ENCODE measurements around the gene CCDC63.

The CCDC63 gene

DNA sequence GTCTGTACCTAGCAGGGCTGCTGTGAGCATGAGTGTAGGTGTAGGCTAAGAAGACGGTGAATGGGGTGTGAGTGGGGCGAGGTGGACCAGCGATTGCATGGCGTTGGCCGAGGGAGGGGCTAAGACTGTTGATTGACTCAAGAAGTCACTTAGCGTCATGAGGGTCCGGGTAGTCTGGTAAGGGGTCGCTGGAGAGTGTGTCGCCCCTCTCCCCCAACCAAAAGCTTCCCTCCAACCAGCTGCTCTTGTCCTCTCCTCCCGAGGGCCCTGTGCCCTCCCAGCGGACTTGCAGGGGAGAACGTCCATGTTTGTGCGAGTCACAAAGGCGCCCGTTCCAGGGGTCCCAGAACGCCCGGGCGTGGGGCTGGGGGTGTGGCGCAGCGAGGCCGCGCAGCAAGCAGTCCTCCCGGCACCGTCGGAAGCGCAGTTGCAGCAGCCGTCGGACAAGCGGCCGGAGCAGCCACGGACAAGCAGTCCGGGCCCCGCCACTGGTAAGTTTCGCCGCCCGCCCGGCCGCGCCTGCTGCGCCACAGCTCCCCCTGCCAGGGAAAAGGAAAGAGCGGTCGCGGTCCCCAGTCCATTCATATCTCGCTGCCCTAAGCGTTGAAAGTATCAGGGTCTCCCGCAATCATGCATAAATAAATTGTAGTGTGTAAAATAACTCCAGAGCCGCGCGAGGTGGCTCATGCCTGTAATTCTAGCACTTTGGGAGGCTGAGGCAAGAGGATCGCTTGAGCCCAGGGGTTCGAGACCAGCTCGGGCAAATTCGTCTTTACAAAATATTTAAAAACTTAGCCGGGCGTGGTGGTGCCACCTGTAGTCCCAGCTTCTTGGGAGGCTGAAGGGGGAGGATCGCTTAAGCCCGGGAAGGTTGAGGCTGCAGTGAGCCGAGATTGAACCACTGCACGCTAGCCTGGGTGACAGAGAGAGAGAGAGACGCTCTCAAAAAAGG, at the start of gene CCDC63:
Gene CCDC63 (plus strand): TSS at position 373 of the 952 bp plus-strand sequence. CDS start 5,968 bp downstream, outside the sequence.
- peak; percentile 47 for DNase-seq (ENCODE audit: low read depth)

DNA sequence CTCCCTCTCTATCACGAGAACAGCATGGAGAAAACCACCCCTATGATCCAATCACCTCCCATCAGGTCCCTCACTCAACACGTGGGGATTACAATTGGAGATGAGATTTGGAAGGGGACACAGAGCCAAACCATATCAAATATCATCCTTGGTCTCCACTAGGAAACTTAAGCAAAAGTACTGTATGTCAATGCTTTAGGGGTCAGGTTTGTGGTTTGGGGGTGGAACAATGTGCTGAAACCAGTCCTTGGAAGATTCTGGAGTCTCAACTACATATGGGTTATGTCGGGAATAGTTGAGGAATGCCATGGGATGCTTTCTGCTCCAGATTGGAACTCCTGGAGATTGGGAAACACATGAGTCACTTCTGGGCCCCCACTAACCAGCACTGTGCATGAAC, 48.3 kb upstream of the CCDC63 start:
- no peak for DNase-seq (ENCODE audit: low read depth)

DNA sequence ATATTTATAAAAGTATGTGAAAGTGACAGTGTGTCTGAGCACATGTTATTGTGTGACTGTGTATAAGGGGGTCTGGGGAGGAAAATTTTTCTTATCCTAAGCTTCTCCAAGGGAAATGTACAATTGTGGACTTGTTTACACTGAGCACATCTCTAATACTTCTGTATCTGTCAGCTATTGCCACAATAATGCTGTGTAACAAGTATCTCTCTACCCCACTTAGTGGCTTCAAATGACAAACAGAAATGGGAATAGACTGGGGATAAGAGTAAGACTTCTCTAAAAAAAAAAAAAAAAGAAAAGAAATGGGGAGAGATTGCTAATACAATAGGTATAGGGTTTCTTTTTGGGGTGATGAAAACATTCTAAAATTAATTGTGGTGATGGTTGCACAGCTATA, 44.3 kb upstream of the CCDC63 start:
- DNase-seq (ENCODE audit: low read depth), result no peak

DNA sequence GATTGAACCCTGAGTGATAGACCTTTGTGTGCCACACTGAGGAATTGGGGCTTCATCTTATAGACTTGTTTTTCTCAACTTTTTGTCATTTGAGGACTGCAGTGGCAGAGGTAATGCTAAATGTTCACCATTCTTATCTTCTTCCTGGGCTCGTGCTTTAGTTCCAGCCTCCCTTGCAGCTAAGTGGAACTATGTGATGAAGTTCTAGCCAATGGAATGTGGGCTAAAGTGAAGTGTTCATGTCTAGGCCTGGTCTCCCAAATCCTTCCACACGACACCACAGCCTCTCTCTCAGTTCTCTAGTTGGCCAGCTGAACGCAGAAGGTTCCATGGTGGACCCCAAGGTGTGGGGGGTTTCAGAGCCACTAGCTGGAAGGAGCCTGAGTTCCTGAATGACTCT, 42.4 kb upstream of the CCDC63 start:
- DNase-seq (ENCODE audit: low read depth), result no peak

DNA sequence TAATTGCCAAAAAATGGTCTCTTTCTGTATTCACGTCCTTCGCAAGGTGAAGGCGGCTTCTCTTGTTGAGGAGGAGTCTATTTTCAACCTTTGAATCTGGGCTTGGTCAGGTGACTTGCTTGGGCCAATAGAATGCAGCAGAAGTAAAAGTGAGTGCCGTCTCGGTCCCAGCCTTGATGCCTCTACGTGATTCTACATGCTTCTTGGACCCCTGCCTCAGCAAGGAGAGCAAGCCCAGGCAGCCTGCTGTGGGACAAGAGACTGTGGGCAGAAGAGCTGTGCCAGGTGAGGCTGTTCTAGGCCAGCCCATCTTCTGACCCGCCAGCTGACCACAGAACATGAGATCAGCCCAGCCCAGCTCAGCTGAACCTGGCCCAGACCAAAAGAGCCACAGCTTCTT, 39.1 kb upstream of the CCDC63 start:
- DNase-seq (ENCODE audit: low read depth), result no peak

DNA sequence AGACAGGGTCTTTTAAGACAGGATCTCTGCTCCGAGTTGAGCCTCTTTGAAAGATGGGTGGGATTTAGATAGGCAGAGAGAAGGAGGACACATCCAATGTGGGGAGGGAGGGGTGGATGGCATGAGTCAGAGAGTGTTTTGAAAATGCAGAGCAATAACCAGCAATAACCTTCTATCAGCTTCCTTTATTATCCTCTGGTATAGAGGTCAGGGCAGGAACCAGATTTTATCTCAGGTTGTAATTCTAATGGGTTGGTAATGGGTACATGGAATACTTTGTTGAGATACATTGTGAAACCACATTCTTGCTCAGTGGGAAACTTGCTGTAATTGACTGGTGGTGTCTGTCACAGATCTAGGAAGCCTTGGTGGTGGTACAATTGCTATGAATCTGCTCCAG, 37.6 kb upstream of the CCDC63 start:
- no peak for DNase-seq (ENCODE audit: low read depth)

DNA sequence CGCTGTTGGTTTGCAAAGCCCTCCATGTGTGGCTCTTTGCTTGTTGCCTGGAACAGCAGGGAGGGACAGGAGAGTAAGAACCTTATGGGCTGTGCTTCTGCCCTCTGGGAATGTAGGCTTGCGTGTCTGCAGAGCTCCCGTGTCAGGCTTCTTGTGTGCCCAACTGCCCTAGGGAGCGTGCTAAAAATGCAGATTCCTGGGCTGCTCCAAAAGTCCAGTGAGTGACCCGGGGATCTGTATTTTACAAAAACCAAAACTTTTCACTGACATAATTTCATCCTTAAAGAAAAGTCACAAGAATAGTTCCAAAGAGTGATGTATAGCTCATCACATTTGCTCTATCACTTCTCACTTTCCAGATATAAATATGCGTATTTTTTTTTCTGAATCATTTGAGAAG, 34.8 kb upstream of the CCDC63 start:
- DNase-seq (ENCODE audit: low read depth), result no peak

DNA sequence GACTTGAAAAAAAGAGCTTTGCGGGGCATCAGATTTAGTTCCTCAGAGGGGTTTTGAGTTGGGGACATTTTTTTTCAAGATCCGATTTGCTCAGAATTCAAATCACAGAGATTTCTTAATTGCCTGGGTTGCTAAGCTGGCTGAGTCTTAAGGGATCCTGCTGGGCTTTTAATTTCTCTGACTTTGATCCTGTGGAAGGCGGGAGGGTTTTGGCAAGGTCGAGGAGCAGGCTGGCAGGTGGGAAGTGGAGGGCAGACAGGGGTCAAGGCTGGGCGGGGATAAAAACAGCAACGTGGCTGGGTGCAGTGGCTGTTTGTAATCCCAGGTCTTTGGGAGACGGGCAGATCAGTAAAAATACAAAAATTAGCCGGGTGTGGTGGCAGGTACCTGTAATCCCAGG, 33.5 kb upstream of the CCDC63 start:
- DNase-seq (ENCODE audit: low read depth), result no peak

DNA sequence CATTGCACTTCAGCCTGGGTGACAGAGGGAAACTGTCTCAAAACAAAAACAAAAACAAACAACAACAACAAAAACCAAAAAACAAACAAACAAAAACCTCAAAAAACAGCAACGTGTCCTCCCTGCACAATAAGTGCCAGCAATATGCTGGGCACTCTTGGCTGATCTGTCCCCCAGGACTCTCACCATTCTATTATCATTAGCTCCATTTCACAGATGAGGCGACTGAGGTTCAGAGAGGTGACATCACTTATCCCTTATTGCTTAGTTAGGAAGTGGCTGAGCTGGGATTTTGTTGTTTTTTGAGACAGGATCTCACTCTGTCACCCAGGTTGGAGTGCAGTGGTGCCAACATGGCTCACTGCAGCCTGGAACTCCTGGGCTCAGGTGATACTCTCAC, 33.0 kb upstream of the CCDC63 start:
- DNase-seq (ENCODE audit: low read depth), result no peak

DNA sequence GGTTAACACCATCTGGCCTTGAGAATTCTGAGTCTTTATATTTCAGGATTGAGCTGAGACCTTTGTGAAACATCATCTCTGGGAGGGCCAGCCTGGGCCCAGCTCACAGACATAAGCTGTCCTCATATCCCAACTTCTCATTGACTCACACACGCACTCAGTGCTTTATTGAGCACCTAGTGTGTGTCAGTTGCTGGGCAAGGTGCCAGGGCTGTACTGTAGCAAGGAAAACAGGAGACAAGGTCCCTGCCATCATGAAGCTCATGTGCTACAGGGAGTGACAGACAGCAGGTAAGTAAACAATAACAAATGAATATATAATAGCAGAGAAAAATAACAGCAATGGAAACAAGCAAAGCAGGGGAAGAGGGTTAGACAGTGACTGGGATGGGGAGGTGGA, 30.5 kb upstream of the CCDC63 start:
- no peak for DNase-seq (ENCODE audit: low read depth)

DNA sequence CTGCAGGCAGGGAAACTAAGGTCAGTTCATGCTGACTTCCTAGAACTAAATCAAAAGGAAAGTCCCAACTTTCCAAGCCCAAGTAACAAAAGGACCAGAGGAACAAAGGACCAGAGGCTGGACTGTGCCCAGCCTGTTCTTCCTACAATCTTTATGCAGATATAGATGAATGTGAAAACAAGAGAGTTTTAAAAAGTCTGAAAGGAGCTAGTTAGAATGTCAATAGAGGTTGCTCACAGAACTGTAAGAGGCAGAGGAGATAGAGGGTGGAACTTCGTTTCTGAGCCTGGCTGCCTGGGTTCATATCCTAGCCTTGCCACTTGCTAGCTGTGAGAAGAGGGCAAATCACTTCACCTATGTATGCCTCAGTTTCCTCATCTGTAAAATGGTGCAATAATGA, 30.0 kb upstream of the CCDC63 start:
- no peak for DNase-seq (ENCODE audit: low read depth)

DNA sequence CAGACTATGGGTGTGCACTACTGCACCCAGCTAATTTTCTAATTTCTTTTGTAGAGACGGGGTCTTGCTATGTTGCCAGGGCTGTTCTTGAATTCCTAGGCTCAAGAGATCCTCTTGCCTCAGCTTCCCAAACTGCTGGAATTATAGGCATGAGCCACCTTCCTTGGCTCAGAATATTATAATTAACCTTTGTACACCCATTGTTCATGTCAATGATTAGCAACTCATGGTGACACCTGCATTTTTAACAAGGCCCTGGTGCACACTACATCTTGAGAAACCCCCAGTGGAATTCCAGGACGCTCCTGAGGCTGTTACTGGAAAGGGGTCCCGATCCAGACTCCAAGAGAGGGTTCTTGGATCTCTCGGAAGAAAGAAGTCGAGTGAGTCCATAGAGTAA, 28.3 kb upstream of the CCDC63 start:
- DNase-seq (ENCODE audit: low read depth), result no peak

DNA sequence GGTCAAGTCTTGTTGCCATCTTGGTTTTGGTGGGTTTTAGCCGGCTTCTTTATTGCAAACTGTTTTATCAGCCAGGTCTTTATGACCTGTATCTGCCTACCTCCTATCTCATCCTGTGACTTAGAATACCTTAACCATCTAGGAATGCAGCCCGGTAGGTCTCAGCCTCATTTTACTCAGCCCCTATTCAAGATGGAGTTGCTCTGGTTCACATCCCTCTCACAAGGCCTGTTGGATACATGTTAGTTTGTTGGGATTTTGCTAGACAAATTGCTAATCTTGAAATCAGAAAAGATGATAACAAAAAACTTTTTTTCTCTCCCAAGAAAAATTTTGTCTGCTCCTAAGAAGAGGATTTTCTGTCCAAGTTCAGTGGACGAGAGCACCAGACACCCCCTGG, 27.6 kb upstream of the CCDC63 start:
- DNase-seq (ENCODE audit: low read depth), result no peak

DNA sequence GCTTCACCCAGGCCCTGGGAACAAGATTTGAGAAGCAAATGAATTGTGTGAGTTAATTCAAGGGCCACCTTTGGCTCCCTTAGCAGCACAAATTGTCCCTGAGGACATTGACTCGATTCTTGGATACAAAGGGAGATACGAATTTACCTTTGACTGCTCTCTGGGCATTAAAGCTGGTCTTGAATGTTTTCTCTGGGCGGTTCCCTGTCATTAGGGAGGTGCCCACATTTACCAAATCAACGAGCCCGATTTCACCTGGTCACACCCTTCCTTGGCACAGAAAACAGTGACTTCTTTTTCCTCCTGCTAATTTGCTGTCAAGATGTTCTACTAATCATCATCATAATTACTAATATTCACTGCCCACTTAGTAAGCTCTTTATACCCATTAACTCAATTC, 27.1 kb upstream of the CCDC63 start:
- DNase-seq (ENCODE audit: low read depth), result no peak

DNA sequence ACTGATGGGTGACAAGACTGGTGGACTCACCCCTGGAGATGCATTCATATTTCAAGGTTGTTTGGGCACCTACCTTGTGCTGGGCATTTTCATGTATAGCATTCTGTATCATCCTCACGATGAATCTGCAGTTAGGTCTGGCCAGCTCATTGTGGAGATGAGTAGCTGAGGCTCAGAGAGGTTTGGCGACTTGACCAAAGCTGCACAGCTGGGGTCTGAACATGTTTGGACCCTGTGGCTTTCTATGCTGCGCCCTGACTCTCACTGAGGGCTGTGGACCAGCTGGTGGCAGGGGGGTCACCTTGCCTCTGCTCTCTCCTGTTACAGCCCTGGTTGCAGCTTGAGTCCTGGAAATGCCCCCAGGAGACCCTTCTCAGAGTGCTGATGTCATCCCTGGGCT, 24.9 kb upstream of the CCDC63 start:
- no peak for DNase-seq (ENCODE audit: low read depth)

DNA sequence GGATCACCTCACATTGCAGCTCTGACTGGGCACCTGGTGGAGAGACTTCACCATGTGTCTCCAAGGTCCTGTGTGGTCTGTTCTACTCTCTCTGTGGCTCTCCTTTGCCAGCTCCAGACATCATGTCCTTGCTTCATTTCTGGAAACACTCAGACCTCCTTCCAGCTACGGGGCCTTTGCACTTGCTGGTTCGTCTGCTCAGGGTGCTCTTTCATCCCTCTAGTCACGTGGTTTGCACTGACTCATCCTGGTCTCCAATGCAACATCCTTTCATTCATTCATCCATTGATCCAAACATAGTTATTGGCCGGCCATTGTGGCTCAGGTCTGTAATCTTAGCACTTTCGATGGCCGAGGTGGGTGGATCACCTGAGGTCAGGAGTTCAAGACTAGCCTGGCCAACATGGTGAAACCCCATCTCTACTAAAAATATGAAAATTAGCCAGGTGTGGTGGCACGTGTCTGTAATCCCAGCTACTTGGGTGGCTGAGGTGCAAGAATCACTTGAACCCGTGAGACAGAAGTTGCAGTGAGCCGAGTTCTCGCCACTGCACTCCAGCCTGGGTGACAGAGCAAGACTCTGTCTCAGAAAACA, 23.9 kb upstream of the CCDC63 start:
- DNase-seq (ENCODE audit: low read depth), result no peak

DNA sequence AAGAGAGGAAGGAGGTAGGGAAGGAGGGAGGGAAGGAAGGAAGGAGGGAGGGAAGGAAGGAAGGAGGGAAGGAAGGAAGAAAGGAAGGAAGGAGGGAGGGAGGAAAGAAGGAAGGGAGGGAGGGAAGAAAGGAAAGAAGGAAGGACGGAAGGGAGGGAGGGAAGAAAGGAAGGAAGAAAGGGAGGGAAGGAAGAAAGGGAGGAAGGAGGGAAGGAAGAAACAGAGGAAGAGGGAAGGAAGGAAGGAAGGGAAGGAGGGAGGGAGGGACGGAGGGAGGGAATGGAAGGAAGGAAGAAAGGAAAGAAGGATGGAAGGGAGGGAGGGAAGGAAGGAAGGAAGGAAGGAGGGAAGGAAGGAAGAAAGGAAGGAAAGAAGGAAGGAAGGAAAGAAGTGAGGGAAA, 22.4 kb upstream of the CCDC63 start:
- DNase-seq (ENCODE audit: low read depth), result no peak

DNA sequence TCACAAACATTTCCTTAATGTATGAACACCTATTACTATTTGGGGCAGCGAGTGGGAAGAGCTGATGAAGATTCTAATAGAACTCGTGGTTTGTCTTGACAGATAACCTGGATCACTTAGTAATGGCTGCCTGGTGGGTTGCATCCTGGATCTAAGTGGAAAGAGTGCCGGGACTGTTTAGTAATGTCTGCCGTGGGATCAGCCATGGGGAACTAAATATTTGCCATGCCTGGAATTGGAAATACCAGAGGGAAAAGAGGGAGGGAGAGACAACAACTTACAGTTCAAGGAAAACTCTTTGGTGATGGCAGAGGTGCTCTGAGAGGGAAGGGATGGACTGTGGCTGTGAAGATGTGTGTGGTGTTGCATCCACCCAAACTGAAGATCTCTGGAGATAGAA, 21.3 kb upstream of the CCDC63 start:
- no peak for DNase-seq (ENCODE audit: low read depth)

DNA sequence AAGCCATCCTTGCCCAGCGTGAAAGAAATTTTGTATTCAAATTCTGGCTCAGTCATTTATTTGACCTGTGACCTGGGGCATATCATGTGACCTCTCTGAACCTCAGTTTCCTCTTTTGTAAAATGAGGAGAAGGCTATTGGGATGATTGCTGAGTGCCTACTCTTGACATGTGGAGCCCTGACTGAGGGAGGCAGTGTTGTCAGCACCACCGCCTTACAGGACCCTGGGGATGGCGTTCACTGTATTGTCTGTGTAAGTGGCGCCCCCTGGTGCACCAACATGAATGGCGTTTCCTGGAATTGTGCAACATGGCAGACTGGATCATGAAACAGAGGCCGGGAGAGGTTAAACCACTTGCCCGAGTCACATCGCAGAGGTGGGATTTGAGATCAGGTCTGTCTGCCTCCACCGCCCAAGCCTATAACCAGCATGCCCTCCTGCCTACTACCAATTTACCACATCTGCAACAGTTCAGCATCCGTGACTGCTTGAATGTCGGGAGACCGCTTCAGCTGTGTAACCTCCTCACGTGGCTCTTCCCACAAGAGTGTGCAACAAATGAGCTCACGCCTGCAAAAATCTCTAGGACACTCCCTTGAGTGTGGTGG, 20.1 kb upstream of the CCDC63 start:
- peak; percentile 80 for DNase-seq (ENCODE audit: low read depth)

DNA sequence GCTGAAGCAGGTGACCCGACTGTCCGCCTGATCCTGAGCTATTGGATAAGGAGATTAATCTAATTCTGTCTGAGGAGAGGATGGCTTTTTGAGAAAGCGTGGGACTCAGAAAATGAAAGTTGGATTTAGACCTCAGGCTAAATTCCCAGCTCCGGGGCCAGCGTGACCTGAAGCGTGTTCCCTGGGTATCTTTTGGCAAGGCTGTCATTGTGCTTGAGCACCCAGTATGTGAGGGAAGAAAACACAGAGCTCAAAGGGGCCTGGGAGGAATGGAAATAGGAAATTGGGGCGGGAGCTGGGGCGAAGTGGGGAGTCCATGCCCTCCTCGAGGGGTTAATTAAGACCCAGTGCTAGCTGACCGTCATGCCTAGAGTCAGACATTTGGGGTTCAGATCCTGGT, 17.5 kb upstream of the CCDC63 start:
- no peak for DNase-seq (ENCODE audit: low read depth)

DNA sequence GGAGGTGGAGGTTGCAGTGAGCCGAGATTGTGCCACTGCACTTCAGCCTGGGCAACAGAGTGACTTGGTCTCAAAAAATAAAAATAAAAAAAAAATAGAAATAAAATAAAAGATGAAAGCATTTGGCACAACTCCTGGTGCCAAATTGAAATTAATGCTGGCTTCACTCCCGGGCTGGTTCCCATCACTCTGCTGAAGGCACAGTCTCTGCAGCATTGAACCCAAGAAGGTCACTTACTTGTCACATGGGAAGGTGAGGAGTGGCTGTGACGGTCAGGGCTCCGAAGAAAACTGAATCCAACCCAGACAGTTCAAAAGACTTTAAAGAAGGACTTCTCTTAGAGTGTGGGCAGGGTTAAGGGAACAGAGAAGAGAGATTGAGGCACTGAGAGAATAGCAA, 10.5 kb upstream of the CCDC63 start:
- no peak for DNase-seq (ENCODE audit: low read depth)

DNA sequence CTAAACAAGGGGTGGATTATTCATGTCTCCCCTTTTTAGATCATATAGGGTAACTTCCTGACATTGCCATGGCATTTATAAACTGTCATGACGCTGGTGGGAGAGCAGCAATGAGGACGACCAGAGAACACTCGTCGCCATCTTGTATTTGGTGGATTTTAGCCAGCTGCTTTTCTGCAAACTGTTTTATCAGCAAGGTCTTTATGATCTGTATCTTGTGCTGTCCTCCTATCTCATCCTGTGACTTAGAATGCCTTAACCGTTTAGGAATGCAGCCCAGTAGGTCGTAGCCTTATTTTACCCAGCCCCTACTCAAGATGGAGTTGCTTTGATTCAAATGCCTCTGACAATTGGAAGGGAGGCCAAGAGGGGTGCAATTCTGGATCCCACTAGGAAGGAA, 5.8 kb upstream of the CCDC63 start:
- DNase-seq (ENCODE audit: low read depth), result no peak

DNA sequence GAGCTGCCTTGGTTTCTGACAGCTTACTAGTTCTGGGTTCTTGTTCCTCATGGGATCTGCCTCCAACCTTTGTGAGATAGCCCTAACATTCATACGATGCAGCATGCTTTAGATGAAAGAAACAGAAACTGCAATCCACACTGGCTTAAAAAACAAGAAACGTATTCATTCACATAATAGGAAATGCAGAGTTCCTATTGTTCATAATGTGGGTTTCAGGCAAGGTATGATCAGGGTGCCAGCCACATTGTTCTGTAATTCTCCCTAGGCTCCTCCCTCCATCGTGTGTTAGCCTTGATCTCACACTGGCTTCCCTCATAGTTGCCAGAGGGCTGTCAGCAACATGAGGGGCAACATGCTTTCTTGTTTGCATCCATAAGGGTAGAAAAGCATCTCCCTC, 2.7 kb upstream of the CCDC63 start:
- DNase-seq (ENCODE audit: low read depth), result no peak
